ENCODE data around the gene PLEKHA8.

PLEKHA8 gene

GRCh38 chr7:30104157-30104556 lies 75.9 kb downstream of the PLEKHA8 start:
- DNase-seq (ENCODE audit: low read depth in 2 of 2): no peak

GRCh38 chr7:30112103-30112713 lies 84.0 kb downstream of the PLEKHA8 start:
- DNase-seq (ENCODE audit: low read depth in 2 of 2): no peak

GRCh38 chr7:30113144-30113543 lies 84.9 kb downstream of the PLEKHA8 start:
- no peak for DNase-seq (ENCODE audit: low read depth in 2 of 2)

- DNase-seq (ENCODE audit: low read depth in 2 of 2): no peak
These were observed 86.5 kb downstream of the PLEKHA8 start for GRCh38 chr7:30114536-30115238.

- DNase-seq (ENCODE audit: low read depth in 2 of 2): no peak
These were observed 87.6 kb downstream of the PLEKHA8 start for GRCh38 chr7:30115709-30116297.

- no peak for DNase-seq (ENCODE audit: low read depth in 2 of 2)
These were observed 88.6 kb downstream of the PLEKHA8 start for GRCh38 chr7:30116771-30117170.

- no peak for DNase-seq (ENCODE audit: low read depth in 2 of 2)
These were observed 89.7 kb downstream of the PLEKHA8 start for GRCh38 chr7:30117896-30118295.

GRCh38 chr7:30119890-30120577 lies 91.8 kb downstream of the PLEKHA8 start:
- DNase-seq (ENCODE audit: low read depth in 2 of 2): no peak

GRCh38 chr7:30133736-30134610 lies 105.8 kb downstream of the PLEKHA8 start:
- DNase-seq (ENCODE audit: low read depth in 2 of 2): no peak

- peak; percentile 75 to 76 for DNase-seq (ENCODE audit: low read depth in 2 of 2)
These were observed 106.5 kb downstream of the PLEKHA8 start, which contains the start of gene MTURN for GRCh38 chr7:30134611-30135300. Gene MTURN (plus strand): TSS chr7:30134986. CDS start chr7:30135137, 151 bp downstream.

- DNase-seq (ENCODE audit: low read depth in 2 of 2): peak in 1 of 2 donors; percentile 26
These were observed 107.3 kb downstream of the PLEKHA8 start for GRCh38 chr7:30135301-30136116.

GRCh38 chr7:30136117-30136731 lies 108.0 kb downstream of the PLEKHA8 start:
- no peak for DNase-seq (ENCODE audit: low read depth in 2 of 2)

- no peak for DNase-seq (ENCODE audit: low read depth in 2 of 2)
These were observed 108.7 kb downstream of the PLEKHA8 start for GRCh38 chr7:30136743-30137485.

- DNase-seq (ENCODE audit: low read depth in 2 of 2): no peak
These were observed 111.7 kb downstream of the PLEKHA8 start for GRCh38 chr7:30139836-30140384.

- no peak for DNase-seq (ENCODE audit: low read depth in 2 of 2)
These were observed 112.2 kb downstream of the PLEKHA8 start for GRCh38 chr7:30140456-30140855.

GRCh38 chr7:30142710-30143109 lies 114.5 kb downstream of the PLEKHA8 start:
- no peak for DNase-seq (ENCODE audit: low read depth in 2 of 2)

GRCh38 chr7:30143748-30144251 lies 115.6 kb downstream of the PLEKHA8 start:
- DNase-seq (ENCODE audit: low read depth in 2 of 2): no peak

GRCh38 chr7:30144657-30145306 lies 116.6 kb downstream of the PLEKHA8 start:
- no peak for DNase-seq (ENCODE audit: low read depth in 2 of 2)

All from activated CD8-positive, alpha-beta memory T cell treated with anti-CD3 and anti-CD28 coated beads for 4 hours (primary cell).